Measurements from ENCODE around the gene OLFML1.

DNA sequence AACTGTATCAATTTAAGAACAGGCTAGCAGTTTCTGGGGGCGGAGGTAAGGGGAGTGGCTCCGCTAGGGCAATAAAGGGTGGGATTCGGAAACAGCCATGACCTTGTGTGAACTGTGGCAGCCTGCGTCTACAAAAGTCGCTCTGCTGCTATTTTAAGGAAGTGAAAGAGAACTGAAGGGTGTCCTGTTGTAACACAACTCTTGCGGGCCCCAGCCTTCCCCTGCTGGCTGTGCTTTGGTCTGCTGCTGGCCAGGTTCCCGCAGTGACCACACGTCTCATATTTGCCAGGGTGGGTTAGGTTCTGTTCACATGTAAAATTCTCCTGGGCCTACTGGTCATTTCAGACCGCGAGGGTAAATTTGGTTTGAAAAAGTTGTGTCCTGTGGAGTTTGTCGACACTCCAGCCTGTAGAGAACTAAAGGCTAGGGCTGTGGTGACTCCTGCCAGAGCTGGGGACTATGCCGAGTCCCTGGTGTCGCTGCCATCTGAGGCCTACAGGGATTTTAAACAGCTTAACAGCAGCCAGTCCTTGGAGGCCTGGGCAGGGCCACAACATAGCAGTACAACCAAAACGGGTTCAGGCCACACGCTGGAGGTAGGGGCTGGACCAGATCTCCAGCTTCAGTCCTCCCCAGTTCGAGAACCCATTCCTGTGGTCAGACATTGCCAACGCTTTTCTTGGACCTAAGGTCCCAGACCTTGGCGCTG lies 27.4 kb downstream of the OLFML1 start:
- no peak for TF ChIP-seq EZH2 (IDR thresholded peaks at IDR 0.05; ENCODE audit: borderline replicate concordance, low read depth, low read length, severe bottlenecking)
- TF ChIP-seq CTCF (IDR thresholded peaks at IDR 0.05; ENCODE audit: extremely low read depth in 1 of 2, insufficient read depth in 1 of 2, low read depth in 1 of 2, low read length in 2 of 2): no peak
- TF ChIP-seq POLR2A (IDR thresholded peaks at IDR 0.05; ENCODE audit: low read depth, low read length): no peak
- no peak for TF ChIP-seq JUN (IDR thresholded peaks at IDR 0.05; ENCODE audit: borderline replicate concordance, insufficient read depth, insufficient read length, low read depth)
- TF ChIP-seq, protein P1, sequence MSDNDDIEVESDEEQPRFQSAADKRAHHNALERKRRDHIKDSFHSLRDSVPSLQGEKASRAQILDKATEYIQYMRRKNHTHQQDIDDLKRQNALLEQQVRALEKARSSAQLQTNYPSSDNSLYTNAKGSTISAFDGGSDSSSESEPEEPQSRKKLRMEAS (IDR thresholded peaks at IDR 0.05; ENCODE audit: insufficient read depth, insufficient read length): no peak
- TF ChIP-seq GATA2 (IDR thresholded peaks at IDR 0.05; ENCODE audit: insufficient read depth, insufficient read length, low read depth, low read length): no peak
- no peak for TF ChIP-seq FOS (IDR thresholded peaks at IDR 0.05; ENCODE audit: borderline replicate concordance, insufficient read depth, low read length)
- TF ChIP-seq POLR2AphosphoS5 (IDR thresholded peaks at IDR 0.05; ENCODE audit: insufficient read depth, low read depth, low read length): no peak
- no peak for TF ChIP-seq MYC (IDR thresholded peaks at IDR 0.05; ENCODE audit: low read depth, low read length)
